ENCODE data around the gene HOXA13. TPM values are rescaled to one million over a fixed set of nuclear protein-coding genes. Genes with fewer than 3 reads are reported as not detected.

HOXA13 gene
- polyA plus RNA-seq, 1 donor from 2014 or later = not detected

- Histone ChIP-seq H3K9me3 (ENCODE audit: low read length) (peaks cover 26% of the 10 kb centered on the region), H3K4me2 (ENCODE audit: low read length) (peak overlapping the region; percentile 5), H3K9ac (ENCODE audit: low read length) (no peak overlapping the region), H3K36me3 (ENCODE audit: insufficient read depth, low read length) (no peaks in the 10 kb centered on the region), H3F3A (ENCODE audit: insufficient read depth, low read length, poor library complexity, severe bottlenecking) (no peaks in the 10 kb centered on the region), H4K20me1 (ENCODE audit: insufficient read depth) (no peaks in the 10 kb centered on the region), H3K4me3 (ENCODE audit: low read length) (peak overlapping the region; percentile 56), H3K27ac (ENCODE audit: low read length) (no peak overlapping the region), H2AFZ (ENCODE audit: low read depth, low read length) (no peak overlapping the region), H3K27me3 (ENCODE audit: insufficient read depth, low read depth, low read length) (peaks cover 100% of the 10 kb centered on the region), H3K79me2 (replicated peaks; ENCODE audit: insufficient read depth, low read length) (no peaks in the 10 kb centered on the region), H3K9me2 (ENCODE audit: insufficient read depth, low read length) (no peaks in the 10 kb centered on the region)
- TF ChIP-seq EP300 (conservative IDR thresholded peaks at IDR 0.05; ENCODE audit: poor library complexity, severe bottlenecking) (no peak), MXI1 (conservative IDR thresholded peaks at IDR 0.05; ENCODE audit: poor library complexity, severe bottlenecking) (no peak), CTCF (IDR thresholded peaks at IDR 0.05; ENCODE audit: poor library complexity, severe bottlenecking) (peak; percentile 85), EZH2 (IDR thresholded peaks at IDR 0.05; ENCODE audit: borderline replicate concordance, insufficient read depth, low read length, poor library complexity, severe bottlenecking) (peak; percentile 36), REST (IDR thresholded peaks at IDR 0.05; ENCODE audit: borderline replicate concordance) (no peak), SMC3 (conservative IDR thresholded peaks at IDR 0.05; ENCODE audit: poor library complexity) (peak; percentile 80), TAF1 (IDR thresholded peaks at IDR 0.05; ENCODE audit: low read depth) (no peak), POLR2AphosphoS5 (IDR thresholded peaks at IDR 0.05) (peak; percentile 31), RAD21 (conservative IDR thresholded peaks at IDR 0.05) (peak; percentile 60)
Measured at GRCh38 chr7:27150568-27151340, 49.1 kb downstream of the HOXA13 start.

- Histone ChIP-seq H3K9me3 (ENCODE audit: low read length) (peaks cover 27% of the 10 kb centered on the region), H4K20me1 (ENCODE audit: insufficient read depth) (no peaks in the 10 kb centered on the region), H3K9me2 (ENCODE audit: insufficient read depth, low read length) (no peaks in the 10 kb centered on the region), H3K9ac (ENCODE audit: low read length) (no peak overlapping the region), H3K36me3 (ENCODE audit: insufficient read depth, low read length) (no peaks in the 10 kb centered on the region), H3K27ac (ENCODE audit: low read length) (no peak overlapping the region), H3K4me3 (ENCODE audit: low read length) (no peak overlapping the region), H3K27me3 (ENCODE audit: insufficient read depth, low read depth, low read length) (peaks cover 100% of the 10 kb centered on the region), H2AFZ (ENCODE audit: low read depth, low read length) (no peak overlapping the region), H3F3A (ENCODE audit: insufficient read depth, low read length, poor library complexity, severe bottlenecking) (no peaks in the 10 kb centered on the region), H3K79me2 (replicated peaks; ENCODE audit: insufficient read depth, low read length) (no peaks in the 10 kb centered on the region), H3K4me2 (ENCODE audit: low read length) (no peak overlapping the region)
- no peak for TF ChIP-seq SMC3 (conservative IDR thresholded peaks at IDR 0.05; ENCODE audit: poor library complexity)
- no peak for TF ChIP-seq REST (IDR thresholded peaks at IDR 0.05; ENCODE audit: borderline replicate concordance)
- TF ChIP-seq EZH2 (IDR thresholded peaks at IDR 0.05; ENCODE audit: borderline replicate concordance, insufficient read depth, low read length, poor library complexity, severe bottlenecking) = no peak
- TF ChIP-seq POLR2AphosphoS5 (IDR thresholded peaks at IDR 0.05) = no peak
- TF ChIP-seq EP300 (conservative IDR thresholded peaks at IDR 0.05; ENCODE audit: poor library complexity, severe bottlenecking) = no peak
- TF ChIP-seq MXI1 (conservative IDR thresholded peaks at IDR 0.05; ENCODE audit: poor library complexity, severe bottlenecking) = no peak
Measured at GRCh38 chr7:27149842-27150567, 49.9 kb downstream of the HOXA13 start.

Data from neural cell (in vitro differentiated cells).